Fibroblast of lung (primary cell): ENCODE data around the gene IL17REL.

Experiments
- EZH2 ChIP-seq: IDR thresholded peaks from 2 replicates; pipeline ENCODE4 v1.5.1; 2012; ENCODE audit warnings: low read length, control low read depth, mild to moderate bottlenecking; ENCODE audit errors: missing control alignments
- TF ChIP-seq, protein P1 (sequence below), 2 donors: IDR thresholded peaks in 1 of 2; conservative IDR thresholded peaks in 1 of 2; 1 replicate in 1 of 2; 2 replicates in 1 of 2; pipeline ENCODE4 v1.5.1; 2011 to 2012; ENCODE audit warnings: low read length in 2 of 2, control low read depth in 1 of 2, inconsistent platforms in 1 of 2, low read depth in 1 of 2, mild to moderate bottlenecking in 1 of 2

DNA sequence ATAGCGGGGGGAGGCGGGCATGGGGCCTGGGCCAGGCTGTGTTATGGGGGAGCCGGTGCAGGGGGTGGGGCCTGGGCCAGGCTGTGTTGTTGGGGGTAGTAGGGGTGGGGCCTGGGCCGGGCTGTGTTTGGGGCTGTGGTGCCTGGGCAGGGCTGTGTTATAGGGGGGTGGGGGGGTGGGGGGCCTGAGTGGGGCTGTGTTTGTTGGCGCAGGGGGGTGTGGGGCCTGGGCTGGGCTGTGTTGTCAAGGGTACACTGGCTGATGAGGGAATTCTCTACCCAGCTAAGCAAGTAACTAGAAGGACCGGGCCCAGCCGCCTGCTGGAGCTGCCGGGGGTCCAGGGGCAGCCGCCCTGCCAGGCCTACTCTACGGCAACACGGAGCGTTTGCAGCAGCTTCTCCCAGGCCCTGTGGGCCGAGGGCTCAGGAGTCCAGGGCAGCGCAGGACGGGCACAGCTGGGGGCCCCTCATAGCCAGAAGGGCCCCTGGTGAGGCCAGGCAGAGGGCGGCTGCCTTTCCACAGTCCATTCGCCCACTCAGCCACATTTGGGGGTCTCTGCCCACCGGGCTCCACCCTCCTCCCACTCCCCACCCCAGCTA is 62.1 kb downstream of the IL17REL start:
- TF ChIP-seq, protein P1, sequence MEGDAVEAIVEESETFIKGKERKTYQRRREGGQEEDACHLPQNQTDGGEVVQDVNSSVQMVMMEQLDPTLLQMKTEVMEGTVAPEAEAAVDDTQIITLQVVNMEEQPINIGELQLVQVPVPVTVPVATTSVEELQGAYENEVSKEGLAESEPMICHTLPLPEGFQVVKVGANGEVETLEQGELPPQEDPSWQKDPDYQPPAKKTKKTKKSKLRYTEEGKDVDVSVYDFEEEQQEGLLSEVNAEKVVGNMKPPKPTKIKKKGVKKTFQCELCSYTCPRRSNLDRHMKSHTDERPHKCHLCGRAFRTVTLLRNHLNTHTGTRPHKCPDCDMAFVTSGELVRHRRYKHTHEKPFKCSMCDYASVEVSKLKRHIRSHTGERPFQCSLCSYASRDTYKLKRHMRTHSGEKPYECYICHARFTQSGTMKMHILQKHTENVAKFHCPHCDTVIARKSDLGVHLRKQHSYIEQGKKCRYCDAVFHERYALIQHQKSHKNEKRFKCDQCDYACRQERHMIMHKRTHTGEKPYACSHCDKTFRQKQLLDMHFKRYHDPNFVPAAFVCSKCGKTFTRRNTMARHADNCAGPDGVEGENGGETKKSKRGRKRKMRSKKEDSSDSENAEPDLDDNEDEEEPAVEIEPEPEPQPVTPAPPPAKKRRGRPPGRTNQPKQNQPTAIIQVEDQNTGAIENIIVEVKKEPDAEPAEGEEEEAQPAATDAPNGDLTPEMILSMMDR (conservative IDR thresholded peaks at IDR 0.05 in 1 of 2, IDR thresholded peaks at IDR 0.05 in 1 of 2; ENCODE audit: low read depth in 1 of 2, low read length in 2 of 2): no peak
- no peak for TF ChIP-seq EZH2
